GM18511 (cell line): ENCODE data around the gene FAM181A.

Experiments used
- ATAC-seq: cut with Tn5 transposase; IDR thresholded peaks from one replicate; pipeline ENCODE4 v1.9.1; 2021; ENCODE audit warnings: mild to moderate bottlenecking, moderate library complexity; ENCODE audit not compliant: unreplicated experiment

FAM181A gene

DNA sequence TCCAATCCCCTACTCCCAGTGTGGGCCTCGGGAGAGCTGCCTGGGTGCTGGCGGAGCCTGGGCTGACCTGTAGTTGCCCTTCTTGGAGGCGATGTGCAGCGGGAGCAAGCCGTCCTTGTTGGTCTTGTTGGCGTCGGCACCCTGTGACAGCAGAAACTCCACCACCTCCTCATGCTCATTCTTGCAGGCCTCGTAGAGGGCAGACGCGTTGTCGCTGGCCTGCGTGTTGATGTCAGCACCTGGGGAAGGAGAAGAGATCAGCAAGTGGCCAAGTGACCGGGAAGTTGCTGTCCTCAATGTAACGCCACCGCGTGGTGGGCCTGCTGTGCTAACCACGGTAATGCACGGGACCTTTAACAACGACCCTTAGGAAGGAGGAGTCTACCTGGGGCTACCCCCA lies 20.1 kb downstream of the FAM181A start:
- ATAC-seq = no peak

- no peak for ATAC-seq
Observed at GRCh38 chr14:93949511-93950075, 22.4 kb downstream of the FAM181A start.

DNA sequence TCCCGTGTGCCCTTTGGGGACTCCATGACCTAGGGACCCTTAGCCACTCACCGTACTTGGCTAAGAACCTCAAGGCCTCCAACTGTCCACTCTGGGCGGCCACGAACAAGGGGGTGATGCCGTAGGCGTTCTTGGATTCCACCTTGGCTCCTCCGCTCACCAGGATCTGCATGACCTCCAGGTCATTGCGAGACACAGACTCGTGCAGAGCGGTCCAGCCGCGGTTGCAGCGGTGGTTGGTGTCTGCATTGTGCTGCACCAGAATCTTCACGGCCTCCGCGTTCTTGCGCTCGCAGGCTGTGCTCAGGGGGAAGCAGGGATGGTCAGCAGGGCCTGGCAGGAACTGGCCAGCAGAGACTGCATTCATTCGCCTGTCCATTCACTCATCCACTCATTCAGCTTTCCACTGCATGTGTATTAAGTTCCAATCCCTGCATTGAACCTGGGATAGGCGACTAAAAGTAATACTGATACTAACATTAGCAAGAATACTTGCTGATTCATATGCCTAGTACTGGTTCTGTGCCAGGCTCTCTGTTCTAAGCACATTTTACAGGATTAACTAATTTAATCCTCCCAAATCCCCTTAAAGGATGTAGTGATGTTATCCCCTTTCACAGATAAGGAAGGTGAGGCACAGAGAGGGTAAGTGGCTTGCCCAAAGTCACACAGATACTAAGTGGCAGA lies 23.9 kb downstream of the FAM181A start:
- ATAC-seq = no peak

DNA sequence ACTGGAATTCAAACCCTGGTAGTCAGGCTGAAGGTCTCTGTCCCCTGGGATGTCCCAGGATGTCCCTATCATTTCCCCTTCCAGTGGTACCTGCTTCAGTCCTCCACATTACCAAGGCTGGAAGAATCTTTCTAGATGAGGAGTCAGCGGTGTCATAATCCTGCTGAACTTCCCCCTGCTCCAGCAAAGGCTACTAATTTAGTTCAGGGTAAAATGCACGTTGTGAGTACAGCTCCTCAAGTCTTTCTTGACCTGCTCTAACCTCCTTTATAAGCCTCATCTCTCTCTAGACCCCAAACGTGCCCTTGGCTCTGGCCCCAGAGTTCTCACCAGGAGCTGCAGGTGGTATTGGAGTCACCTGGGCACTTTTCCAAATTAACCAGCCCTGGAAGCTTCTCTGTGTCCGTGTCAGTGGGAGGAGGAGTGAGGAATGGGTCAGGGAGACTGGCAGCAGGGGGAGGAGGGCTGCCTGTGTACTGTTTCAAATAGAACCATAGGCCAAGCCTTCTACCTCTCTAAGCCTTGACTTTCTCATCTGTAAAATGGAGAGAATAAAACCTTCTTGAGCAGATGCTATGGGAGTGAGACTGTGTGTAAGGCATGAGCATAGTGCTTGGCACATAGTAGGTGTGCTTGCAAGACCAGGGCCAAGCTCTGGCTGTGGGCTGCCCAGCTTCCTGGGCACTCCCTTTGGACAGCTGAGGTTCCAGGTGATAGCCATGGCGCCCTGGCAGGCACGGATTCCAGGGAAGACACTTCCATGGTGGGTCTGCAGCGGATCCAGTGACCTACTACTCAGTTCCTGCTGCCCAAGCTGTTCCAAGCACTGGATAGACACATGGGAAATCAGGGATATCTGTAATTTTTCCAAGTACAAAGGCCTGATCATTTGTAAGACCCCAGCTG lies 24.7 kb downstream of the FAM181A start:
- no peak for ATAC-seq

DNA sequence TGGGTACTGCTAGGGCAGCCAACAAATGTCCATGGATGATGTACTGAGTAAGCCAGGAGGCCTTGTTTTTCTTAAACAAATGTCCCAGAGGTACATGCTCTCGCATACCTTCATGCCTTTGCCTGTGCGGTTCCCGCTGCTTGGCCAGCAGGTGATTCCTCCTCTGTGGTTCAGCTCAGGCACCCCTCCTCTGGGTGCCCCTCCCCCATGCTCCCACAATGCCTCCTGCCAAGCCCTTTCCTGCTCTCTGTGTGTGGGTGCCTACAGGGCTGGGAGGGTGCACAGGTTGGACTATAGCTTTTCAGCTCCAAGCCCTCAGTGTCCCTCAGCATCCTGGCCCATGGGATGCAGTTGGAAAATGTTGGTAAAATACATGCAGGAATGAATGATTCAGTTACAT lies 25.7 kb downstream of the FAM181A start:
- no peak for ATAC-seq

- no peak for ATAC-seq
Observed at GRCh38 chr14:93953263-93953662, 26.1 kb downstream of the FAM181A start.

- no peak for ATAC-seq
Observed at GRCh38 chr14:93953739-93954515, 26.8 kb downstream of the FAM181A start.

- no peak for ATAC-seq
Observed at GRCh38 chr14:93954516-93954830, 27.3 kb downstream of the FAM181A start.

DNA sequence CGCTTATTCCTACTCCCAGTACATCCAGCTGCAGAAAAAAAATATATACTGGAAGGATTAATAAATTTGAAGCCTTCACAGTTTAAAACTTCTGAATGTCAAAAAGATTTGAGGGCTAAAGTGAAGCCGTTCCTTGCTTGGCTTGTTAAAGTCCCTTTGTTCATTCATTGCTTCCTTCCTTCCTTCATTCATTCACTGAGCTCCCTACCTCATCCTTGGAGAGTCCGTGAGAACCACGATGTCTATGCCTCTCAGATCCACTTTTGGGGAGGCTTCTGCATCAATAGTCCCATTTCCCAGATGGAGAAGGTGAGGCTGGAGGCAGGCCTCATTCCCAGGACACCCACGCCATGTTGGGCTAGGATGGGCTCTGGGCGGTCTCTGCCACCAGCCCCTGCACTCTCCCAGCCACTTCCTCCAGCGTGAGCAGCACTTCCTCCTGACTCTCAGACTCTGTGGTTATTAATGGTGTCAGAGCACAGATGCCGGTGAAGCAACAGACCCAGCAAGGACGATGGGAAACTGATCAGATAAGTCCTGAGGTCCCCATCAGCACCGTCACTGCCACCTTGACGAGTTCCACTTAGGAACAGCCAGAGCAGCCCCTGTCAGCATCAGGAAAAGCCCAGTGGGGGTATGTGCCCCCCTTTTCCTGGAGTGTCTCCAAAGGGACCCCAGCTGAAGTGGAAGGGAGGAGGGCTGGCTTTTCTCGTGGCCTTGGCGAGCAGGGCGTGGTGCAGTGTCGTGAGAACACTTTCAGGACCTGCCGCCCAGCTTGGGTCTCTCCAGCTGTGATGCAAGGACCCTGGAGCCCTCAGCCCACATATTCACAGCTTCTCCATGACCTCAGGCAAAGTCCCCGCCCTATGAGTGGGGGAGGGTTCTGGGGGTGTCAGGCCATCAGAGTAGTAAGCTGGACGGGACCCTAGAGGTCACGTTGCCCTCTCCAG lies 28.0 kb downstream of the FAM181A start:
- peak; percentile 44 for ATAC-seq

- no peak for ATAC-seq
Observed at GRCh38 chr14:93955850-93956481, 28.8 kb downstream of the FAM181A start.

GRCh38 chr14:93956514-93957332 lies 29.6 kb downstream of the FAM181A start:
- ATAC-seq = no peak

DNA sequence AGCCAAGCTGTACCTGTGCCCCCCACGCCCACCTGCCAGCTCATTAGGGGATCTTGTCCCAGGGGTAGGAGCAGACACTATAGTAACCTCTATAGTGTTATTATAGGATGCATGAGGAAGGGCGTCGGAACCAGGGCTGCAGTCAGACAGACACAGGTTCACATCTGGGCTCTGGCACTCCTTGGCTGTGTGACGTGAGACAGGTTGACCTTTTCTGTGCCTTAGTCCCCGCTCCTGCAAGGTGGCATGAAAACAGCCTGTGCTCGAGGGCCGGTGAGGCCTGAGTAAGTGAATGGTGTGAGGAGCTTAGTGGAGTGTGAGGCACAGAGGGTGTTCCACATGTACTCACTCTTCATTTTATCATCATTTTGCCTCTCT lies 30.2 kb downstream of the FAM181A start:
- ATAC-seq = no peak

GRCh38 chr14:93957751-93958566 lies 30.8 kb downstream of the FAM181A start:
- ATAC-seq = no peak

GRCh38 chr14:93958567-93959238 lies 31.6 kb downstream of the FAM181A start:
- no peak for ATAC-seq

DNA sequence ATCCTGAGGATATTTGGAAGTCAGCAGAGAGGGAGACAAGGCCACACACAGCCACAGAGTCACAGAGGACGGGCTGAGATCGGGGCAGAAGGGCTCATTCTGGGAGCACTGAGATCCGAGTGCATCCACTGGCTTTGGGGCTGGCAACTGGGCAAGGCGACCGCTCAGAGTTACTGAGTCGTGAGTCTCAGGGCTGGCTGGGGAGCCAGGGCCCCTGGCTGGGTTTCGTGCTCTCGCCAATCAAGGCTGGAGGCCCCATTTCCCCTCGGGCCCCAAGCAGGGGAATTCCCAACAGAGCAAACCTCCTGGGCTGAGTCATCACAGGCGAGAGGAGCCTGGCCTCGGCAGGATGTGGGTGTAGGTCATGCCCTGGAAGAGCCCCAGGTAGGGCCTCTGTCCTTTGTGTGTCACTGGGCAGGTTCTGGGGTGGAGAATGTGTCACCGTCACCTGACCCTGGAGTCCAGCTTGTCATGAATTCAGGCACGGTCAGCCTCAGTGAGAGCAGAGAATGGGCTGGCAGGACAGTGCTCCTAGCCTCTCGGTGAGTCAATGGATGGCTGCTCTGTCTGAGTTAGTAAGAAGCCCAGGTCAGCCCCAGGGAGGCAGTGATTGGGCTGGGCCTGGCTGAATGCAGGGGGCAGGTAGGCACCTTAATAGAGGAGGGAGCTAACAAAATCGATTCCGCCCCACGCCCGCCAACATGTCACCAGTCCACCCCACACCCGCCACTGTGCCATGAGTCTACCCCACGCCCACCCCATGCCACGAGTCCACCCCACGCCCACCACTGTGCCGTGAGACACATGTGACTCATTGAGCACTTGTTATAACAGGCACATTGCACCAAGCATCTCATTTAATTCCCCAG lies 32.3 kb downstream of the FAM181A start:
- ATAC-seq = peak; percentile 70

- ATAC-seq = no peak
Observed at GRCh38 chr14:93960108-93960475, 32.9 kb downstream of the FAM181A start.
